GM18498 (cell line): ENCODE data around the gene MUC4.
"Not testable (repeated sequence)": the region's sequence is repeated elsewhere in the genome, so short reads cannot be mapped to it uniquely, and the experiment has no call there.

Experiments used
- ATAC-seq: cut with Tn5 transposase; IDR thresholded peaks from one replicate; pipeline ENCODE4 v1.9.1; 2021; ENCODE audit warnings: mild to moderate bottlenecking, moderate library complexity; ENCODE audit not compliant: unreplicated experiment

The MUC4 gene

GRCh38 chr3:195763076-195763830 lies 48.5 kb downstream of the MUC4 start:
- ATAC-seq = no peak

GRCh38 chr3:195762611-195763010 lies 49.1 kb downstream of the MUC4 start:
- ATAC-seq = no peak

GRCh38 chr3:195762249-195762585 lies 49.5 kb downstream of the MUC4 start:
- ATAC-seq = no peak

- no peak for ATAC-seq
Measured at GRCh38 chr3:195761567-195762248, 50.0 kb downstream of the MUC4 start.

- ATAC-seq = no peak
Measured at GRCh38 chr3:195761123-195761566, 50.6 kb downstream of the MUC4 start.

- no peak for ATAC-seq
Measured at GRCh38 chr3:195760345-195761122, 51.2 kb downstream of the MUC4 start.

- no peak for ATAC-seq
Measured at GRCh38 chr3:195758721-195759353, 52.9 kb downstream of the MUC4 start.

GRCh38 chr3:195757827-195758226 lies 53.9 kb downstream of the MUC4 start:
- no peak for ATAC-seq

GRCh38 chr3:195757438-195757770 lies 54.3 kb downstream of the MUC4 start:
- no peak for ATAC-seq

- ATAC-seq = no peak
Measured at GRCh38 chr3:195755791-195756676, 55.7 kb downstream of the MUC4 start.

GRCh38 chr3:195755391-195755790 lies 56.3 kb downstream of the MUC4 start:
- no peak for ATAC-seq

GRCh38 chr3:195754906-195755305 lies 56.8 kb downstream of the MUC4 start:
- no peak for ATAC-seq

GRCh38 chr3:195754141-195754540 lies 57.6 kb downstream of the MUC4 start:
- ATAC-seq = no peak

GRCh38 chr3:195753581-195753980 lies 58.1 kb downstream of the MUC4 start:
- no peak for ATAC-seq

GRCh38 chr3:195752546-195753331 lies 59.0 kb downstream of the MUC4 start:
- no peak for ATAC-seq

- no peak for ATAC-seq
Measured at GRCh38 chr3:195752066-195752465, 59.7 kb downstream of the MUC4 start.

- ATAC-seq = no peak
Measured at GRCh38 chr3:195751560-195751959, 60.2 kb downstream of the MUC4 start.

- ATAC-seq = no peak
Measured at GRCh38 chr3:195750797-195751520, 60.8 kb downstream of the MUC4 start.

GRCh38 chr3:195749101-195749500 lies 62.6 kb downstream of the MUC4 start:
- ATAC-seq = not testable (repeated sequence)
